Right lobe of liver (tissue), 6 donors: ENCODE results near the gene TTC39A. TPM values are rescaled to one million over a fixed set of nuclear protein-coding genes. Genes with fewer than 3 reads are reported as not detected.
"Not testable (repeated sequence)": the region's sequence is repeated elsewhere in the genome, so short reads cannot be mapped to it uniquely, and the experiment has no call there.

Experiments used
- ATAC-seq, 4 donors: fragments of 200-7000 bp; cut with Tn5 transposase; one replicate each; pipeline ENCODE4 v1.9.1; 2020; ENCODE audit warnings: mild to moderate bottlenecking in 4 of 4, moderate library complexity in 4 of 4
- DNase-seq, 3 donors: peaks; one replicate each; pipeline ENCODE4 v3.0.0-alpha.2; 2020
- H3K27ac ChIP-seq, 3 donors: fragments of 200-600 bp; one replicate each; pipeline ENCODE4 v1.8.0; 2022
- H3K27me3 ChIP-seq, 2 donors: fragments of 200-600 bp; one replicate each; pipeline ENCODE4 v1.8.0; 2022
- H3K36me3 ChIP-seq, 4 donors: fragments of 200-600 bp; sonication (generic) in 1 of 4; one replicate each; pipeline versions ENCODE4 v1.5.1 to v1.8.0; 2017 to 2022; ENCODE audit warnings: control low read depth in 1 of 4
- H3K4me1 ChIP-seq, 4 donors: fragments of 200-600 bp; sonication (generic) in 1 of 4; one replicate each; pipeline versions ENCODE4 v1.5.1 to v1.8.0; 2017 to 2022; ENCODE audit warnings: control low read depth in 1 of 4
- H3K4me3 ChIP-seq, 3 donors: fragments of 200-600 bp; one replicate each; pipeline ENCODE4 v1.8.0; 2022
- H3K9me3 ChIP-seq, 4 donors: fragments of 200-600 bp; sonication (generic) in 1 of 4; one replicate each; pipeline versions ENCODE4 v1.5.1 to v1.8.0; 2017 to 2022; ENCODE audit warnings: control low read depth in 1 of 4
- CTCF ChIP-seq, 4 donors: fragments of 200-600 bp in 3 of 4; fragments of 450-650 bp in 1 of 4; IDR thresholded peaks; one replicate each; pipeline versions ENCODE4 v1.5.1 to v1.8.0; 2016 to 2022; ENCODE audit warnings: antibody characterized with exemption in 4 of 4, mild to moderate bottlenecking in 2 of 4
- POLR2A ChIP-seq: fragments of 450-650 bp; IDR thresholded peaks from one replicate; pipeline ENCODE4 v1.6.1; 2017; ENCODE audit warnings: antibody characterized with exemption, mild to moderate bottlenecking
- WGBS: methylation state at CpG from one replicate; pipeline ENCODE4 v1.1.6; 2018; ENCODE audit warnings: low coverage, low lambda C conversion rate; ENCODE audit not compliant: insufficient coverage; ENCODE audit errors: missing lambda C conversion rate; 5-methylcytosine and 5-hydroxymethylcytosine counted together
- intact Hi-C, 2 donors: fragments of 100-400 bp; cut with DNase I; formaldehyde crosslinking; loops; one replicate each; pipeline versions ENCODE4 v1.11.2 to v1.14.1; 2022
- total RNA-seq, 6 experiments: library from RNA; depleted of rRNA in 2 of 6; stranded (reverse); fragments of >200 nt in 2 of 6; fragmentation: NEBNext Ultra II Directional in 3 of 6; extraction: Animal tissue kit (Norgen Biotek cat#: 25700) in 3 of 6; gene quantifications; one replicate each; pipeline versions ENCODE4 v1.1.0 to v1.2.4, GENCODE V29; 2016 to 2023
- donor health status: DM: no; HTN: yes; CAD: no.
- donor health status: DM: no; HTN: no; CAD: no.
- donor health status: DM: no; HTN: no; CAD: no.
- donor health status: DM: no; HTN: yes; CAD: no.
- donor health status: DM: no; HTN: yes; CAD: no.

The TTC39A gene
- total RNA-seq, 6 experiments from 2014 or later, result 0.34 to 8.5 (median 3.4) TPM

DNA sequence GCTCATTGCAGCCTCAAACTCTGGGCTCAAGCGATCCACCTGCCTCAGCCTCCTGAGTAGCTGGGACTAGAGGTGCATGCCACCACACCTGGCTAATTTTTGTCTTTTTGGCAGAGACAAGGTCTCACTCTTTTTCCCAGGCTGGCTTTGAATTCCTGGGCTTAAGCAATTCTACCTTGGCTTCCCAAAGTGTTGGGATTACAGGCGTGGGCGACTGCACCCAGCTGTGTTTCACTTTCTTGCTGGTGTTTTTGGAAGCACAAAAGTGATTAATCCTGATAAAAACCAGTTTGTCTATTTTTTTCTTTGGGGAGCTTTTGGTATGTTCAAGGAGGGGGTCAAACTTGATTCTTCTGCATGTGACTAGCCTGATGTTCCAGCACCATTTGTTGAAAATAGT, 75.0 kb downstream of the TTC39A start:
- no peak overlapping the region for H3K4me3 ChIP-seq
- no peak for DNase-seq
- intact Hi-C loops, result no loop called here
- ATAC-seq, result peak; percentile 28 to 64 (median 46)
- peaks cover 0 to 29% (median 7%) of the 10 kb centered on the region in 4 donors for H3K4me1 ChIP-seq
- WGBS, result 56% methylated on average over 3 of the region's 3 CpGs
- no peaks in the 10 kb centered on the region for H3K36me3 ChIP-seq
- H3K27me3 ChIP-seq, result no peaks in the 10 kb centered on the region
- TF ChIP-seq POLR2A, result no peak
- TF ChIP-seq CTCF (IDR thresholded peaks at IDR 0.05), result no peak
- H3K9me3 ChIP-seq, result no peaks in the 10 kb centered on the region
- H3K27ac ChIP-seq, result no peak overlapping the region

DNA sequence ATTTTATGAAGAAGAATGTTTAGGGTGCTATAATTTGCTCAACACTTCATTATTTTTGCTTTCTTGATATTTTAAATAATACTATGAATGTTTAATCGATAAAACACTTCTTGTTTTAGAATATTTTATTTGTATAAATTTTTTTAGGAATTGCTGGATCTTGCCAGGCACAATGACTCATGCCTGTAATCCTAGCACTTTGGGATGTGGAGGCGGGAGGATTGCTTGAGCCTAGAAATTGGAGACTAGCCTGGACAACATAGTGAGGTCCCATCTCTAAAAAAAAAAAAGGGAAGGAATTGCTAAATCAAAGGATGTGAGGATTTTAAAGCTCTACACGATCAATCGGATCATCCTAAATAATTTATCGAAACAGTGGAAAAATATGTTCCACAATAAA, 76.7 kb downstream of the TTC39A start:
- WGBS, result 89% methylated on average over 5 of the region's 5 CpGs
- DNase-seq, result no peak
- Histone ChIP-seq H3K27me3 (no peaks in the 10 kb centered on the region), H3K27ac (no peak overlapping the region), H3K4me3 (no peak overlapping the region), H3K9me3 (no peaks in the 10 kb centered on the region), H3K4me1 (peaks cover 0 to 16% (median 3%) of the 10 kb centered on the region in 4 donors), H3K36me3 (no peaks in the 10 kb centered on the region)
- no peak for ATAC-seq
- TF ChIP-seq POLR2A, result no peak
- no peak for TF ChIP-seq CTCF (IDR thresholded peaks at IDR 0.05)
- intact Hi-C loops, result no loop called here

DNA sequence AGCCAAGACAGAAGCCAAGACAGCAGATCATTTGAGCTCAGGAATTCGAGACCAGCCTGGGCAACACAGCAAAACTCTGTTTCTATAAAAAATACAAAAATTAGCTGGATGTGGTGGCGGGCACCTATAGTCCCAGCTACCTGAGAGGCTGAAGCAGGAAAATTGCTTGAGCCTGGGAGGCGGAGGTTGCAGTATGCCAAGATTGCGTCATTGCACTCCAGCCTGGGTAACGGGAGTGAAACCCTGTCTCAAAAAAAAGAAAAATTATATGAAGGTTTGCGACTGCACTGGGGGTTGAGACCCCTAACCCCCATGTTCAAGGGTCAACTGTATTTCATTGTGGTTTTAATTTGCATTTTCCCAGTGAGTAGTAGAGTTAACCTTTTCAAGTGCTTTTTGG, 78.0 kb downstream of the TTC39A start:
- TF ChIP-seq POLR2A (no peak), CTCF (IDR thresholded peaks at IDR 0.05) (no peak)
- Histone ChIP-seq H3K36me3 (no peaks in the 10 kb centered on the region), H3K4me1 (peaks cover 0 to 17% (median 3%) of the 10 kb centered on the region in 4 donors), H3K27ac (no peak overlapping the region), H3K4me3 (no peak overlapping the region), H3K27me3 (no peaks in the 10 kb centered on the region), H3K9me3 (no peaks in the 10 kb centered on the region)
- no peak for DNase-seq
- ATAC-seq, result peak in 1 of 4 donors; percentile 54
- intact Hi-C loops, result no loop called here
- WGBS, result 70% methylated on average over 6 of the region's 6 CpGs

DNA sequence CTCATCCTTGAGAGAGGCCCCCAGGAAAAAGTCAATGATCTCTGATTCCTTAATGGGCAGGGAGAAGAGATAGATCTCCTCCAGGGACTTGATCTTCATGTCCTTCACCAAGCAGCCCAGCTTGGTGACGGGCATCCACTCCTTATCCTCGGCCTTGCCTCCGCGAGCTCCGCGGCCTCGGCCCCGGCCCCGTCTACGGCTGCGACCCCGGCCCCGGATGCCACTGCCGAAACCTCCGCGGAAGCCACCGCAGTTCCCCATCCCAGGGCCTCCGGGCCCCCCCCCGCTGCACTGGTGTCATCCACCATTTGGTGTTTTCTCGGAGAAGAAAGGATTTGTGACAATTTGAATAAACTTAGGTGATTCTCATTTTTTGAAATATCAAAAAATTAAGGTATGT, 79.2 kb downstream of the TTC39A start:
- 97% methylated on average over 4 of the region's 20 CpGs for WGBS
- not testable (repeated sequence) for ATAC-seq

DNA sequence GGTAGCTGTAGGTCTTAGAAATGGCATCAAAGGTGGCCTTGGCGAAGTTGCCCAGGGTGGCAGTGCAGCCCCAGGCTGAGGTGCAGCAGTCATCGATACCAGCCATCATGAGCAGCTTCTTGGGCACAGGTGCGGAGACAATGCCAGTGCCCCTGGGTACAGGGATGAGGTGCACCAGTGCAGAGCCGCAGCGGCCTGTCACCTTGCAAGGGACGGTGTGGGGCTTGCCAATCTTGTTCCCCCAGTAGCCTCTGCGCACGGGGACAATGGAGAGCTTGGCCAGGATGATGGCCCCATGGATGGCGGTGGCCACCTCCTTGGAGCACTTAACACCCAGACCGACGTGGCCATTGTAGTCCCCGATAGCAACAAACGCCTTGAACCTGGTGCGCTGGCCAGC, 79.6 kb downstream of the TTC39A start:
- intact Hi-C loops, DNase-seq, H3K4me3 ChIP-seq, H3K36me3 ChIP-seq, ATAC-seq, H3K27me3 ChIP-seq, H3K9me3 ChIP-seq, H3K27ac ChIP-seq: not testable (repeated sequence)
- H3K4me1 ChIP-seq, result peaks cover 0 to 28% (median 2%) of the 10 kb centered on the region in 4 donors
- no CpG with 5 or more reads among the region's 14 CpGs for WGBS

More for the DNA sequence above, 79.2 kb downstream of the TTC39A start:
- H3K9me3 ChIP-seq, H3K36me3 ChIP-seq, H3K27ac ChIP-seq, intact Hi-C loops, H3K27me3 ChIP-seq, DNase-seq, H3K4me3 ChIP-seq: not testable (repeated sequence)
- H3K4me1 ChIP-seq, result peaks cover 0 to 27% (median 3%) of the 10 kb centered on the region in 4 donors

DNA sequence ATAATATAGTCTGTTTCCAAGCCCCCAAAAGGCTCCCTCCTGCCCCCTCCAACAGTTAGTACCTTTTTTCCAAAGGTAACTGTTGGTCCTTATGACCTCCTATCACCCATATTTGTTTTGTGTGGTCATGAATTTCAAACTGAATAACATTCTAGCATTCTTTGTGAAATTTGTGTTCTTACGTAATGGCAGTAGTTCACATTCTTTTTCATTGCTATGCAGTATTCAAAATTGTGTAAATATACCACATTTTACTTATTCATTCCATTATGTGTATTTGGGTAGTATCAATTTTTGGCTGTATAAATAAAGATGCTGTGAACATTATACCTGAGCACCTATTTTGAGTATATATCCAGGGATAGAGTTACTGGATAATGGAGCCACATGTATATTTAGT, 80.9 kb downstream of the TTC39A start:
- Histone ChIP-seq H3K4me3 (no peak overlapping the region), H3K36me3 (no peaks in the 10 kb centered on the region), H3K9me3 (no peaks in the 10 kb centered on the region), H3K4me1 (peaks cover 0 to 21% (median 0%) of the 10 kb centered on the region in 4 donors), H3K27me3 (no peaks in the 10 kb centered on the region), H3K27ac (no peak overlapping the region)
- ATAC-seq, result no peak
- 59% methylated on average over 1 of the region's 1 CpG for WGBS
- intact Hi-C loops, result no loop called here
- no peak for TF ChIP-seq CTCF (IDR thresholded peaks at IDR 0.05)
- DNase-seq, result no peak
